NT2/D1 (cell line): ENCODE measurements around the gene MYBPHL.
"Not testable (repeated sequence)": the region's sequence is repeated elsewhere in the genome, so short reads cannot be mapped to it uniquely, and the experiment has no call there.

ENCODE experiments used
- DNase-seq: peaks from one replicate; pipeline ENCODE4 v3.0.0-alpha.2; 2011; ENCODE audit warnings: low read depth, low spot score
- H3K27me3 ChIP-seq: 2 replicates; pipeline ENCODE4 v1.6.0; 2011; ENCODE audit warnings: mild to moderate bottlenecking; ENCODE audit not compliant: insufficient read length, insufficient read depth
- H3K36me3 ChIP-seq: 2 replicates; pipeline ENCODE4 v1.6.1; 2011; ENCODE audit warnings: mild to moderate bottlenecking, low read length, mixed read lengths; ENCODE audit not compliant: insufficient read depth, insufficient read length
- H3K4me1 ChIP-seq: 2 replicates; pipeline ENCODE4 v1.5.1; 2011; ENCODE audit not compliant: insufficient read depth, insufficient read length
- H3K4me3 ChIP-seq: 2 replicates; pipeline ENCODE4 v1.5.1; 2011; ENCODE audit warnings: low read depth; ENCODE audit not compliant: insufficient read length
- H3K9ac ChIP-seq: 2 replicates; pipeline ENCODE4 v1.6.0; 2011; ENCODE audit warnings: low read depth; ENCODE audit not compliant: insufficient read length
- H3K9me3 ChIP-seq: 2 replicates; pipeline ENCODE4 v1.5.1; 2011; ENCODE audit warnings: mild to moderate bottlenecking, low read length; ENCODE audit not compliant: insufficient read depth
- SUZ12 ChIP-seq: IDR thresholded peaks from 2 replicates; pipeline ENCODE4 v1.6.1; 2011; ENCODE audit not compliant: insufficient read length, insufficient read depth; ENCODE audit errors: extremely low read depth
- YY1 ChIP-seq: IDR thresholded peaks from 2 replicates; pipeline ENCODE4 v1.6.1; 2011; ENCODE audit not compliant: insufficient read length, insufficient read depth
- ZNF274 ChIP-seq: IDR thresholded peaks from 2 replicates; pipeline ENCODE4 v1.6.1; 2011; ENCODE audit warnings: mild to moderate bottlenecking, low read depth, low read length

MYBPHL gene

GRCh38 chr1:109290137-109290536 lies 16.7 kb downstream of the MYBPHL start:
- Histone ChIP-seq H3K4me1 (peaks cover 3% of the 10 kb centered on the region), H3K36me3 (no peaks in the 10 kb centered on the region), H3K27me3 (no peaks in the 10 kb centered on the region), H3K4me3 (no peak overlapping the region), H3K9me3 (no peaks in the 10 kb centered on the region), H3K9ac (no peak overlapping the region)
- TF ChIP-seq SUZ12 (no peak), YY1 (no peak), ZNF274 (no peak)
- DNase-seq = no peak

GRCh38 chr1:109286762-109287161 lies 20.0 kb downstream of the MYBPHL start:
- H3K4me1 ChIP-seq, H3K36me3 ChIP-seq, H3K4me3 ChIP-seq, H3K27me3 ChIP-seq, H3K9me3 ChIP-seq, H3K9ac ChIP-seq, DNase-seq: not testable (repeated sequence)

GRCh38 chr1:109283748-109284600 lies 22.8 kb downstream of the MYBPHL start:
- TF ChIP-seq ZNF274 (no peak), SUZ12 (no peak), YY1 (no peak)
- H3K9ac ChIP-seq = peak overlapping the region; percentile 69
- peak overlapping the region; percentile 83 for H3K4me3 ChIP-seq
- no peaks in the 10 kb centered on the region for H3K9me3 ChIP-seq
- peaks cover 26% of the 10 kb centered on the region for H3K36me3 ChIP-seq
- H3K27me3 ChIP-seq = no peaks in the 10 kb centered on the region
- peaks cover 9% of the 10 kb centered on the region for H3K4me1 ChIP-seq
- DNase-seq = no peak

GRCh38 chr1:109282952-109283747 lies 23.7 kb downstream of the MYBPHL start, which contains the start of gene PSRC1:
PSRC1 (minus strand) TSS chr1:109283145.
- DNase-seq = peak; percentile 96
- Histone ChIP-seq H3K9me3 (no peaks in the 10 kb centered on the region), H3K36me3 (peaks cover 34% of the 10 kb centered on the region), H3K4me3 (peak within 1 kb of the TSS; percentile 83), H3K9ac (peak within 1 kb of the TSS; percentile 69), H3K4me1 (peaks cover 9% of the 10 kb centered on the region), H3K27me3 (no peaks in the 10 kb centered on the region)
- no peak for TF ChIP-seq ZNF274
- no peak for TF ChIP-seq SUZ12
- TF ChIP-seq YY1 = no peak

- TF ChIP-seq YY1 (no peak), SUZ12 (no peak), ZNF274 (no peak)
- Histone ChIP-seq H3K9ac (peak overlapping the region; percentile 69), H3K4me3 (peak overlapping the region; percentile 83), H3K36me3 (peaks cover 40% of the 10 kb centered on the region), H3K4me1 (peaks cover 9% of the 10 kb centered on the region), H3K27me3 (no peaks in the 10 kb centered on the region), H3K9me3 (no peaks in the 10 kb centered on the region)
- no peak for DNase-seq
Measured at GRCh38 chr1:109282497-109282951, 24.3 kb downstream of the MYBPHL start.

GRCh38 chr1:109281680-109282496 lies 24.9 kb downstream of the MYBPHL start:
- Histone ChIP-seq H3K9ac (peak overlapping the region; percentile 69), H3K9me3 (no peaks in the 10 kb centered on the region), H3K27me3 (no peaks in the 10 kb centered on the region), H3K4me1 (peaks cover 13% of the 10 kb centered on the region), H3K36me3 (peaks cover 44% of the 10 kb centered on the region), H3K4me3 (peak overlapping the region; percentile 83)
- TF ChIP-seq YY1 = no peak
- no peak for TF ChIP-seq SUZ12
- no peak for TF ChIP-seq ZNF274
- no peak for DNase-seq

GRCh38 chr1:109280862-109281261 lies 25.9 kb downstream of the MYBPHL start:
- no peak overlapping the region for H3K4me3 ChIP-seq
- H3K9ac ChIP-seq = no peak overlapping the region
- H3K9me3 ChIP-seq = no peaks in the 10 kb centered on the region
- no peak for TF ChIP-seq ZNF274
- TF ChIP-seq SUZ12 = no peak
- H3K4me1 ChIP-seq = peaks cover 13% of the 10 kb centered on the region
- no peak for DNase-seq
- H3K27me3 ChIP-seq = no peaks in the 10 kb centered on the region
- peaks cover 44% of the 10 kb centered on the region for H3K36me3 ChIP-seq
